ENCODE results near the gene FHIP2A.

FHIP2A gene

DNA sequence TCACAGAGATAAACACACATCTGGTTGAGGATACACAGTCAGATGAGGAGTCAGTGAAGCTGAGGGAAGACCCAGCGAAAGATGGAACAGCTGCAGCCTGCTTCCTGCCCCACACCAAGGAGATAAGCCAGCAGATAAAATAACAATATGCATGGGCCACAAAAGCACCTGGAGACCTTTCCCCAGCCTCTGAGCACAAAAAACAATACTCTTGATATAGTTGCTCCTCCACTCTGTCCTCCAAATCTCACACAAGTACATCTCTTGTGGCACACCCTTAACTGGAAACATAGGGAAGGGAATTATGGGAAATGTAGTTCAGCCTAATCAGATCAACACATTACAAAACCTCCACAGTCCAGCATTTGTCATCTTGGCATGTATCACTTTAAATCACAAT is 9.7 kb upstream of the FHIP2A start:
- H3K4me3 ChIP-seq (ENCODE audit: low read depth, low read length), result no peak overlapping the region
- in situ Hi-C loops (cut with HindIII; ENCODE audit: low sequenced_read_pairs), result no loop called here
- DNase-seq (ENCODE audit: low read depth, low spot score), result no peak
- TF ChIP-seq, protein P1, sequence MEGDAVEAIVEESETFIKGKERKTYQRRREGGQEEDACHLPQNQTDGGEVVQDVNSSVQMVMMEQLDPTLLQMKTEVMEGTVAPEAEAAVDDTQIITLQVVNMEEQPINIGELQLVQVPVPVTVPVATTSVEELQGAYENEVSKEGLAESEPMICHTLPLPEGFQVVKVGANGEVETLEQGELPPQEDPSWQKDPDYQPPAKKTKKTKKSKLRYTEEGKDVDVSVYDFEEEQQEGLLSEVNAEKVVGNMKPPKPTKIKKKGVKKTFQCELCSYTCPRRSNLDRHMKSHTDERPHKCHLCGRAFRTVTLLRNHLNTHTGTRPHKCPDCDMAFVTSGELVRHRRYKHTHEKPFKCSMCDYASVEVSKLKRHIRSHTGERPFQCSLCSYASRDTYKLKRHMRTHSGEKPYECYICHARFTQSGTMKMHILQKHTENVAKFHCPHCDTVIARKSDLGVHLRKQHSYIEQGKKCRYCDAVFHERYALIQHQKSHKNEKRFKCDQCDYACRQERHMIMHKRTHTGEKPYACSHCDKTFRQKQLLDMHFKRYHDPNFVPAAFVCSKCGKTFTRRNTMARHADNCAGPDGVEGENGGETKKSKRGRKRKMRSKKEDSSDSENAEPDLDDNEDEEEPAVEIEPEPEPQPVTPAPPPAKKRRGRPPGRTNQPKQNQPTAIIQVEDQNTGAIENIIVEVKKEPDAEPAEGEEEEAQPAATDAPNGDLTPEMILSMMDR (IDR thresholded peaks at IDR 0.05; ENCODE audit: low read depth, low read length), result no peak

- in situ Hi-C loops (cut with HindIII; ENCODE audit: low sequenced_read_pairs), result no loop called here
- no peak for DNase-seq (ENCODE audit: low read depth, low spot score)
- no peak overlapping the region for H3K4me3 ChIP-seq (ENCODE audit: low read depth, low read length)
- TF ChIP-seq, protein P1 (IDR thresholded peaks at IDR 0.05; ENCODE audit: low read depth, low read length), result no peak
These were observed 5.8 kb upstream of the FHIP2A start for GRCh38 chr10:114815791-114816190.

DNA sequence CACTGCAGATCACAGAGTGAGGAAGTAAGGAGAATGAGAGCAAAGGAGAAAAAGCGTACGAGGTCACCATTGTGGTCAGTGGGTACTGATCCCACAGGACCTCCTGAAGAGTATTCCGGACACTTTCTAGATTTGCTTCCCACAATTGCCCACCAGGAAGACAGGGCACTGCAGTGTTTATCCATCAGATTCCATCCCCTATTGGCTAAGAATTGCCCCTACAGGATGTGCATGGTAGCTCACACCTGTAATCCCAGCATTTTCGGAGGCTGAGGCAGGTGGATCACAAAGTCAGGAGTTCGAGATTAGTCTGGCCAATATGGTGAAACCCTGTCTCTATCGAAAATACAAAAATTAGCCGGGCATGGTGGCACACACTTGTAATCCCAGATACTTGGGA is 5.3 kb upstream of the FHIP2A start:
- H3K4me3 ChIP-seq (ENCODE audit: low read depth, low read length), result no peak overlapping the region
- TF ChIP-seq, protein P1 (IDR thresholded peaks at IDR 0.05; ENCODE audit: low read depth, low read length), result no peak
- no peak for DNase-seq (ENCODE audit: low read depth, low spot score)
- in situ Hi-C loops (cut with HindIII; ENCODE audit: low sequenced_read_pairs), result no loop called here

DNA sequence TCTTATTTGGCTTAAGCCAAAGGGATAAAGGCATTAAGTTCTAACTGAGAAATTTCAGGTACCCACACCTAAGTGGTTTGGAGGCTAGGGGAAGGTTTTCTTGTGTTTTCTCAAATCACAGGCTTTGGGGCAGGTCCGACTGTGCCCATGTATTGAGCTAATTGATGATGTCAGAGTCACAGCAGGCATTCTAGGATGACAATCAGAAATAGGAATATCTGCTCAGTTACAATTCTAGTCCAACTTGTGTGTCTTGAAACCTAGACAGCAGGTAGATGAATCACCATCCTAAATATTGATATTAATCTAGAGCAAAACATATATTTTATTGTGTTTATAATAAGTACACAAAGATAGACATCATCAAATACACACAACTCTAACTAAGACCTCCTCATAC is 2.3 kb upstream of the FHIP2A start:
- in situ Hi-C loops (cut with HindIII; ENCODE audit: low sequenced_read_pairs), result no loop called here
- DNase-seq (ENCODE audit: low read depth, low spot score), result no peak
- no peak overlapping the region for H3K4me3 ChIP-seq (ENCODE audit: low read depth, low read length)
- TF ChIP-seq, protein P1 (IDR thresholded peaks at IDR 0.05; ENCODE audit: low read depth, low read length), result no peak

GRCh38 chr10:114821915-114822443 is 399 bp downstream of the FHIP2A start:
- TF ChIP-seq, protein P1 (IDR thresholded peaks at IDR 0.05; ENCODE audit: low read depth, low read length), result no peak
- in situ Hi-C loops (cut with HindIII; ENCODE audit: low sequenced_read_pairs), result no loop called here
- peak overlapping the region; percentile 59 for H3K4me3 ChIP-seq (ENCODE audit: low read depth, low read length)
- DNase-seq (ENCODE audit: low read depth, low spot score), result peak; percentile 62

DNA sequence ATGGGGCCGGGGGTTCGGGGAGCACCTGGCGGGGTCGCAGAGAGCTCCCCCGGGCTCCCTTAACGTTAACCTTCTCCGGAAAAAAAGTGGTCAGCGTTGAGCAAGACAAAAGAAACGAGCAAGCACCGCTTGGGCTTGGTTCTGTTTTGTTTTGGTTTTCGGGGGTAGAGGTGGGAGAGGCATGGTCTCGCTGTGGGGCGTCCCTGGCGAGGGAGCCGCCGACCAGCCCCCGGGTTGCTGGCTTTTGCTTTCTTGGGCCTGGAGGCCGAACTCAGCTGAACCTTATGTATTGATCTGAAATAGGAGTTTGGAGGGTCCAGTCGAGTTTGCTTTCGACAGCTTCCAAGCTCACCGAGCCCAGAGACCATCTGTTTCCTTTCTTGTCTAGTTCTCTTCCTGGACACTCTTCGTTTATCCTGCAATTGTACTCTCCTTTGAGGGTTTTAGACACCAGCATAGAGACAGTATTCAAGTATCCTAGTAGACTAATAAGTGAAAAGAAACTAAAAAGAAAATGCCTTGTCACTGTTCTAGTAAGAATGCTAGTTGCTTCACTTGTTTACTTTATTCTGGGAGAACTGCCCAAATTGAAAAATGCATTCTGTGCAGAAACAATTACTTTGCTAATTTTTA is 980 bp downstream of the FHIP2A start:
- TF ChIP-seq, protein P1 (IDR thresholded peaks at IDR 0.05; ENCODE audit: low read depth, low read length), result no peak
- in situ Hi-C loops (cut with HindIII; ENCODE audit: low sequenced_read_pairs), result no loop called here
- peak; percentile 68 for DNase-seq (ENCODE audit: low read depth, low spot score)
- peak overlapping the region; percentile 59 for H3K4me3 ChIP-seq (ENCODE audit: low read depth, low read length)
